GM18909 (cell line): ENCODE measurements around the gene NDUFA13.
A peak's percentile ranks its signal among the peaks of the same experiment; 100 is the strongest.

Experiments
- ATAC-seq: cut with Tn5 transposase; IDR thresholded peaks from one replicate; pipeline ENCODE4 v1.9.1; 2021; ENCODE audit warnings: mild to moderate bottlenecking; ENCODE audit not compliant: unreplicated experiment, poor library complexity

Gene NDUFA13

GRCh38 chr19:19531951-19532805 is 16.2 kb downstream of the NDUFA13 start:
- peak; percentile 58 for ATAC-seq

- no peak for ATAC-seq
Observed at GRCh38 chr19:19532806-19533701, 17.0 kb downstream of the NDUFA13 start.

GRCh38 chr19:19533841-19534240 is 17.8 kb downstream of the NDUFA13 start:
- ATAC-seq = no peak

GRCh38 chr19:19534556-19535265 is 18.7 kb downstream of the NDUFA13 start:
- no peak for ATAC-seq

GRCh38 chr19:19535311-19536191 is 19.5 kb downstream of the NDUFA13 start:
- no peak for ATAC-seq

GRCh38 chr19:19537075-19538048 is 21.3 kb downstream of the NDUFA13 start:
- no peak for ATAC-seq

- ATAC-seq = no peak
Observed at GRCh38 chr19:19538061-19538784, 22.2 kb downstream of the NDUFA13 start, which contains the start of gene CILP2. Gene CILP2 (plus strand): TSS chr19:19538265. CDS start chr19:19538350, 85 bp downstream.

GRCh38 chr19:19538785-19539166 is 22.8 kb downstream of the NDUFA13 start:
- no peak for ATAC-seq

DNA sequence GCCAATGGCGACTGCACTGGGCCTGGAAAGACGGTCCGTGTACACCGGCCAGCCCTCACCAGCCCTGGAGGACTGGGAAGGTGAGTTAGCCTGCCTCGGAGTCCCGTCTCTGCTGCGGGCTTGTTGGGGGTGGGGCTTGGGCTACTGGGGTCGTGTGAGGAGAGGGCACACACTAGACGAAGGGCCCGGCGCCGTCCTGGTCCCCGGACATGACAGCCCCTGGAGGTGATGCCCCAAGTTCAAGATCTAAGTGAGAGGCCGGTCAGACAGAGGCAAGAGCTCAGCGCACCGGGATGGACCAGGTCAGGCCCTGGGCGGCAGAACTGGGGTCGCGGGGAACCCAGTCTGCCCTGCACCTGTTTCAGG is 23.7 kb downstream of the NDUFA13 start:
- no peak for ATAC-seq

GRCh38 chr19:19540064-19540714 is 24.2 kb downstream of the NDUFA13 start:
- ATAC-seq = no peak

GRCh38 chr19:19540715-19541515 is 24.9 kb downstream of the NDUFA13 start:
- no peak for ATAC-seq

- ATAC-seq = no peak
Observed at GRCh38 chr19:19541616-19542015, 25.6 kb downstream of the NDUFA13 start.

DNA sequence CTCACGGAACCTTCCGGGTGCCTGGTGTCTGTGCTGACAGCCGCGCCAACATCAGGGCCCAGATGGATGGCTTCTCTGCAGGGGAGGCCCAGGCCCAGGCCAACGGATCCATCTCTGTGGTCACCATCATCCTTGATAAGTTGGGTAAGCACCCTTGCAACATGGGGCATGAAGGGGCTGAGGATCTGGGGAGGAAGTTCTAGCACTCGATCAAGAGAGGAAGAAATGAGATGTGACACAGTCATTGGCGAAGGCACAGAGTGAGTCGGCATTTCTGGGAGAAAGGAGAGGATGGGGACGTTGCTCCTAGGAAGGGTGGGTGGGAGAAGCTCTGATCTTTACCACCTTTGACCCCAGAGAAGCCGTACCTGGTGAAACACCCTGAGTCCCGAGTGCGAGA is 26.5 kb downstream of the NDUFA13 start:
- ATAC-seq = no peak

GRCh38 chr19:19543101-19543500 is 27.1 kb downstream of the NDUFA13 start:
- ATAC-seq = no peak

- no peak for ATAC-seq
Observed at GRCh38 chr19:19543640-19544039, 27.6 kb downstream of the NDUFA13 start.

GRCh38 chr19:19544257-19544953 is 28.4 kb downstream of the NDUFA13 start:
- no peak for ATAC-seq
